ENCODE measurements around the gene KCTD7. TPM values are rescaled to one million over a fixed set of nuclear protein-coding genes. Genes with fewer than 3 reads are reported as not detected.
"Not testable (repeated sequence)": the region's sequence is repeated elsewhere in the genome, so short reads cannot be mapped to it uniquely, and the experiment has no call there.

Gene KCTD7
- total RNA-seq, 1 experiment from 2014 or later = 5.5 TPM

DNA sequence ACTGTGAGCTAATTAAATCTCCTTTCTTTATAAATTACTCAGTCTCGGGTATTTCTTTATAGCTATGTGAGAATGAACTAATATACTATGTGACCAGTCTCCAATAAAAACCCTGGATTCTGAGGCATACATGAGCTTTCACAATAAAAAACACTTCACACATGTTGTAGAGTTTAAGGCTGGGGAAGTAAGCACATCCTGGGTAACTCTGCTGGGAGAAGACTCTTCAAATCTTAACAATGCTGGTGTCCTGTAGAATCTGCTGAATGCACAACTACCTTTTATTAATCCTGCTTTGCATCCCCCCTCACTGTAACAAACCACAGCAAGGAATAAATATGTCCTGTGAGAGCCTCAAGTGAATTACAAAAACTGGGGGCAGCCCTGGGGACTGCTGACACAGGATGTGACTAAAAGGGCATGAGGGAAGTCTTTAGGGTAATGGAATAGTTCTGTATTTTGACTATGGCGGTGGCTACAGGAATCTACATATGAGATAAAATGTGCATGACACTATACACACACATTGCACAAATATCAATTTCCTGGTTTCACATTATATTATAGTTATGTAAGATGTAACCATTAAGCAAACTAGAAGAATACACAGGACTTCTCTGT is 45.1 kb upstream of the KCTD7 start:
- H3K9me2 ChIP-seq (replicated peaks; ENCODE audit: low read length) = no peaks in the 10 kb centered on the region
- TF ChIP-seq EZH2 (IDR thresholded peaks at IDR 0.05; ENCODE audit: low read length, unreplicated experiment) (no peak), CTCF (conservative IDR thresholded peaks at IDR 0.05; ENCODE audit: low read depth, low read length) (no peak), EZH2phosphoT487 (IDR thresholded peaks at IDR 0.05; ENCODE audit: borderline replicate concordance, low read length) (no peak)
- ATAC-seq = no peak
- no TSS peak for BruUV-seq (replicated peaks)
- H4K20me1 ChIP-seq (ENCODE audit: low read length) = peaks cover 41% of the 10 kb centered on the region
- H3K36me3 ChIP-seq (ENCODE audit: low read depth, low read length) = peaks cover 6% of the 10 kb centered on the region; the same call in 1 of the 2 replicates
- no peak for DNase-seq
- H3K27ac ChIP-seq (ENCODE audit: low read length) = no peak overlapping the region
- peaks cover 96% of the 10 kb centered on the region for H3K79me2 ChIP-seq (ENCODE audit: low read length)
- POLR2A ChIA-PET (ENCODE audit: unreplicated experiment) = no interaction called here
- no peaks in the 10 kb centered on the region for H3F3A ChIP-seq (ENCODE audit: low read length, unreplicated experiment)
- H3K27me3 ChIP-seq (ENCODE audit: low read length) = no peaks in the 10 kb centered on the region
- CTCF ChIA-PET = no interaction called here
- peaks cover 7% of the 10 kb centered on the region for H3K4me1 ChIP-seq (ENCODE audit: insufficient read depth, low read length)
- H2AFZ ChIP-seq (ENCODE audit: low read length) = no peak overlapping the region
- no peak overlapping the region for H3K9ac ChIP-seq (ENCODE audit: low read length)
- H3K4me2 ChIP-seq (ENCODE audit: low read length) = no peak overlapping the region
- intact Hi-C loops (cut with micrococcal nuclease) = no loop called here
- H3K9me3 ChIP-seq (ENCODE audit: low read length) = no peaks in the 10 kb centered on the region
- H3K4me3 ChIP-seq (ENCODE audit: low read length) = no peak overlapping the region

DNA sequence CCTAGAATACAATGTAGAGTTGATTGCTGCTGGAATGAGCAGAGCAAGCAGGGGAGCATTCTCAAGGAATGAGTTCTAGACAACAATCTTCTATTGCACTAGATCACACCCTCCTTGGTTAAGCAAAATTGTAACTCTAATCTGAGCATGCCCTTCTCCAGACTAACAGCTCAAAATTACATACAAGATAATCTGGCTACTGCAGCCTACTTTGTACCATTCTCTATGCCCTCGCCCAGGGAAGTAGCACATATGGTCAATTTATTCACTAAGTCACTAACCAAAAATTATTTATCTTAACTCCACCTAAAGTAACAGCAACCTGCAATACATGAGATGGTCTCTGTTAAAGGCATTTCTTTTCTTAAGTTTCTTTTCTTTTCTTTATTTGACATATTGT is 42.5 kb upstream of the KCTD7 start:
- Histone ChIP-seq H2AFZ (ENCODE audit: low read length) (no peak overlapping the region), H3K27ac (ENCODE audit: low read length) (no peak overlapping the region), H3K79me2 (ENCODE audit: low read length) (peaks cover 99% of the 10 kb centered on the region), H3K4me1 (ENCODE audit: insufficient read depth, low read length) (peaks cover 25% of the 10 kb centered on the region), H3K27me3 (ENCODE audit: low read length) (no peaks in the 10 kb centered on the region), H3K4me2 (ENCODE audit: low read length) (no peak overlapping the region), H3K36me3 (ENCODE audit: low read depth, low read length) (peaks cover 6% of the 10 kb centered on the region; the same call in 1 of the 2 replicates), H4K20me1 (ENCODE audit: low read length) (peaks cover 58% of the 10 kb centered on the region), H3K4me3 (ENCODE audit: low read length) (no peak overlapping the region), H3K9ac (ENCODE audit: low read length) (no peak overlapping the region), H3K9me3 (ENCODE audit: low read length) (no peaks in the 10 kb centered on the region), H3F3A (ENCODE audit: low read length, unreplicated experiment) (no peaks in the 10 kb centered on the region), H3K9me2 (replicated peaks; ENCODE audit: low read length) (no peaks in the 10 kb centered on the region)
- no TSS peak for BruUV-seq (replicated peaks)
- DNase-seq = no peak
- CTCF ChIA-PET = no interaction called here
- no peak for TF ChIP-seq EZH2 (IDR thresholded peaks at IDR 0.05; ENCODE audit: low read length, unreplicated experiment)
- no peak for TF ChIP-seq EZH2phosphoT487 (IDR thresholded peaks at IDR 0.05; ENCODE audit: borderline replicate concordance, low read length)
- TF ChIP-seq CTCF (conservative IDR thresholded peaks at IDR 0.05; ENCODE audit: low read depth, low read length) = no peak
- POLR2A ChIA-PET (ENCODE audit: unreplicated experiment) = interaction anchor here (0.6 kb wide), 1 partner anchor 258 kb away, joined by 4 read pairs; no protein-coding TSS in a partner anchor
- intact Hi-C loops (cut with micrococcal nuclease) = no loop called here
- no peak for ATAC-seq

GRCh38 chr7:66588226-66588625 is 40.5 kb upstream of the KCTD7 start:
- H3K9me3 ChIP-seq (ENCODE audit: low read length); H3K9ac ChIP-seq (ENCODE audit: low read length); intact Hi-C loops (cut with micrococcal nuclease); H3K4me3 ChIP-seq (ENCODE audit: low read length); H3K27me3 ChIP-seq (ENCODE audit: low read length); H3K27ac ChIP-seq (ENCODE audit: low read length); H3K36me3 ChIP-seq (ENCODE audit: low read depth, low read length); H3K9me2 ChIP-seq (replicated peaks; ENCODE audit: low read length); H2AFZ ChIP-seq (ENCODE audit: low read length); H3F3A ChIP-seq (ENCODE audit: low read length, unreplicated experiment); BruUV-seq (replicated peaks); CTCF ChIA-PET: not testable (repeated sequence)
- ATAC-seq (peak; percentile 30), DNase-seq (peak; percentile 54)
- Histone ChIP-seq H3K79me2 (ENCODE audit: low read length) (peaks cover 93% of the 10 kb centered on the region), H3K4me2 (ENCODE audit: low read length) (peak overlapping the region; percentile 61), H4K20me1 (ENCODE audit: low read length) (peaks cover 64% of the 10 kb centered on the region), H3K4me1 (ENCODE audit: insufficient read depth, low read length) (peaks cover 32% of the 10 kb centered on the region)
- POLR2A ChIA-PET (ENCODE audit: unreplicated experiment) = interaction anchor here (0.6 kb wide), 1 partner anchor 29 kb away, joined by 3 read pairs; no protein-coding TSS in a partner anchor

GRCh38 chr7:66588856-66589570 is 39.7 kb upstream of the KCTD7 start:
- ATAC-seq = peak; percentile 1; the same call in 1 of the 2 replicates
- H3K27ac ChIP-seq (ENCODE audit: low read length); DNase-seq; H3K9me2 ChIP-seq (replicated peaks; ENCODE audit: low read length); H2AFZ ChIP-seq (ENCODE audit: low read length); POLR2A ChIA-PET (ENCODE audit: unreplicated experiment); H3K4me3 ChIP-seq (ENCODE audit: low read length); CTCF ChIA-PET; H3K9ac ChIP-seq (ENCODE audit: low read length); H3K36me3 ChIP-seq (ENCODE audit: low read depth, low read length); H3K27me3 ChIP-seq (ENCODE audit: low read length); H3K9me3 ChIP-seq (ENCODE audit: low read length); intact Hi-C loops (cut with micrococcal nuclease); H3F3A ChIP-seq (ENCODE audit: low read length, unreplicated experiment); BruUV-seq (replicated peaks): not testable (repeated sequence)
- Histone ChIP-seq H3K4me1 (ENCODE audit: insufficient read depth, low read length) (peaks cover 32% of the 10 kb centered on the region), H3K4me2 (ENCODE audit: low read length) (peak overlapping the region; percentile 61), H4K20me1 (ENCODE audit: low read length) (peaks cover 64% of the 10 kb centered on the region), H3K79me2 (ENCODE audit: low read length) (peaks cover 85% of the 10 kb centered on the region)
